Activated T-helper 17 cell treated with anti-CD3 and anti-CD28 coated beads, Interleukin-2, amount 50 U/mL, for 72 hours (primary cell): ENCODE measurements around the gene RLIM. TPM values are rescaled to one million over a fixed set of nuclear protein-coding genes. Genes with fewer than 3 reads are reported as not detected.
A peak's percentile ranks its signal among the peaks of the same experiment; 100 is the strongest.

Experiments used
- ATAC-seq: fragments of 150-1000 bp; cut with Tn5 transposase; replicated peaks from 2 replicates; pipeline ENCODE4 v1.10.0; 2021; ENCODE audit warnings: mild to moderate bottlenecking, moderate library complexity
- H3K27ac Mint-ChIP-seq: one replicate; pipeline ENCODE4 v1.8.0; 2022; ENCODE audit warnings: mixed read lengths
- H3K27me3 Mint-ChIP-seq: one replicate; pipeline ENCODE4 v1.8.0; 2022; ENCODE audit warnings: mixed read lengths
- H3K36me3 Mint-ChIP-seq: one replicate; pipeline ENCODE4 v1.8.0; 2022; ENCODE audit warnings: low read depth, mild to moderate bottlenecking, mixed read lengths
- H3K4me1 Mint-ChIP-seq: one replicate; pipeline ENCODE4 v1.8.0; 2022; ENCODE audit warnings: mixed read lengths
- H3K4me3 Mint-ChIP-seq: one replicate; pipeline ENCODE4 v1.8.0; 2022; ENCODE audit warnings: mild to moderate bottlenecking, mixed read lengths
- H3K9me3 Mint-ChIP-seq: one replicate; pipeline ENCODE4 v1.8.0; 2022; ENCODE audit warnings: mixed read lengths
- total RNA-seq, 2 donors: library from RNA; stranded (reverse); gene quantifications; one replicate each; pipeline ENCODE4 v1.2.3, GENCODE V29; 2022

Gene RLIM
- total RNA-seq, 2 donors from 2014 or later, result 25.5 to 39.6 TPM

DNA sequence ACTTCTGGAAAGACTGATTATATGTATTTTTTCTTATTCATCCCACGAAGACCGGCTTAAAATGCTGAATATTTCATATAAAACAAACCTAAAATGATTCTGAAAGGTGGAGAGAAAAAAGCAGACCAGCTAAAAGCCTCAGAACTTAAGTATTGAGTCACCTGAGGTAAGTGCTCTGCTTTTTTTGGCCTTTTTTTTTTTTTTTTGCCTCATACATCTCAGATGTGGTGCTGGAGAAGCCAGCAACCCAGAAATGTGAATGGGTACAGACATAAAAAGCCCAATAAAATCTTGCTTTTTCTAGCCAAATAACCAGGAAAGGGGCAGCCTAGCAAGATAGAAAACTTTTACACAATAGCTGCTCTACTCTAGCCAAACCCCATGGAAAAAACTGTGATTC lies 57.0 kb downstream of the RLIM start:
- Mint-ChIP-seq H3K27ac (no peak overlapping the region), H3K4me3 (no peak overlapping the region), H3K9me3 (no peaks in the 10 kb centered on the region), H3K36me3 (no peaks in the 10 kb centered on the region), H3K27me3 (no peaks in the 10 kb centered on the region), H3K4me1 (no peaks in the 10 kb centered on the region)
- ATAC-seq, result peak; percentile 11

DNA sequence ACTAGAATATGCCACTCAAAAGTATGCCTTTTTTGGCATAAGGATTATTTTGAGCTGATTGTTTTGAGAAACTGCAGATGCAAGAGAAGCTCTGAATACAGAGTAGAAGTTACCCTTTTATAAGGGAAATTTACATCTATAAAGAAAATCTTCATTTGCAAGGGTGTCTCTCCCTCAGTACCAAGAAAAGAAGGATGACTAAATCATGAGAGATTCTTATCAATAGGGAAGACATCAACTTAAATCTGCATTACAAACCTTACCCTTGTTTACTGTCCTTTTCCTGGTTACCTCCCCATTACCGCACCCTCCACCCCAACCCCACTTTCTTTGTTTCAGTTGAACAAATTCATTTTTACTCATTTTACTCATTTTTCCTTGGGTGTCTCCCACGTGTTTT lies 62.5 kb downstream of the RLIM start:
- no peak for ATAC-seq
- Mint-ChIP-seq H3K9me3 (no peaks in the 10 kb centered on the region), H3K36me3 (no peaks in the 10 kb centered on the region), H3K27ac (no peak overlapping the region), H3K27me3 (no peaks in the 10 kb centered on the region), H3K4me3 (no peak overlapping the region), H3K4me1 (no peaks in the 10 kb centered on the region)

DNA sequence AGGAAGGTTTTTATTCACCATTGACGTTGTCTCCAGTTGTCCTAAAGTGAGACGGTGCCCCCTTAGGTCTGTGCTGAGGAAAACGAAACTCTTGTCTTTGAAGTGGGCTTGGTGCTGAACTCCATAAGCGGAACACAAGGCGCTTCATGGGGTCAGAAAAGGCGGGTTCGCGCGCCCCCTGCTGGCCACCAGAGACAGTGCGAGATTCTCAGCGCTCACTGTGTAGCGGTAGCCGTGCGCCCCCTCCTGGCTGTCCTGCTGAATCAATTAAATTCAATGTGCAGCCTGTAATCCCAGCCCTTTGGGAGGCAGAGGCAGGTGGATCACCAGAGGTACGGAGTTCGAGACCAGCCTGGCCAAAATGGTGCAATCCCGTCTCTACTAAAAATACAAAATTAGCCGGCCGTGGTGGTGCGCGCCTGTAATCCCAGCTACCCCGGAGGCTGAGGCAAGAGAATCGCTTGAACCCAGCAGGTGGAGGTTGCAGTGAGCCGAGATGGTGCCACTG lies 64.1 kb downstream of the RLIM start:
- no peaks in the 10 kb centered on the region for H3K27me3 Mint-ChIP-seq
- no peaks in the 10 kb centered on the region for H3K9me3 Mint-ChIP-seq
- H3K4me3 Mint-ChIP-seq, result peak overlapping the region; percentile 32
- no peaks in the 10 kb centered on the region for H3K4me1 Mint-ChIP-seq
- H3K27ac Mint-ChIP-seq, result no peak overlapping the region
- ATAC-seq, result peak; percentile 84
- no peaks in the 10 kb centered on the region for H3K36me3 Mint-ChIP-seq

DNA sequence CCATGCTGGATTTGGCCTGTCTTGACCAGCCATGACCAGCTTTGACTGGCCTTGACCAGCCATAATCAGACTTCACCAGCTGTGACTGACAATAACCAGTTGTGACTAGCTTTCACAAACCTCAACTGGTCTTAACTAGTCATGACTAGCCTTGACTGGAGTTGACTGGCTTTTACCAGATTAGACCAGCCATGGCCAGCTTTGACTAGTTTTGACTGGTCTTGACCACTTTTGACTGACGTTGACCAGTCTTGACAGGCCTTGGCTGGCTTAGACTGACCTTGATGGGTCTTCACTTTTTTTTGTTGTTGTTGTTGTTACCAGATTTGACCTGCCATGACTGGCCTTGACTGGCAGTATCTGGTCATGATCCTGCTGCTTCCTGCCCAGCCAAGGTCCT lies 67.4 kb downstream of the RLIM start:
- H3K36me3 Mint-ChIP-seq, result no peaks in the 10 kb centered on the region
- ATAC-seq, result no peak
- no peaks in the 10 kb centered on the region for H3K27me3 Mint-ChIP-seq
- H3K4me1 Mint-ChIP-seq, result no peaks in the 10 kb centered on the region
- no peak overlapping the region for H3K27ac Mint-ChIP-seq
- H3K9me3 Mint-ChIP-seq, result no peaks in the 10 kb centered on the region
- H3K4me3 Mint-ChIP-seq, result no peak overlapping the region

DNA sequence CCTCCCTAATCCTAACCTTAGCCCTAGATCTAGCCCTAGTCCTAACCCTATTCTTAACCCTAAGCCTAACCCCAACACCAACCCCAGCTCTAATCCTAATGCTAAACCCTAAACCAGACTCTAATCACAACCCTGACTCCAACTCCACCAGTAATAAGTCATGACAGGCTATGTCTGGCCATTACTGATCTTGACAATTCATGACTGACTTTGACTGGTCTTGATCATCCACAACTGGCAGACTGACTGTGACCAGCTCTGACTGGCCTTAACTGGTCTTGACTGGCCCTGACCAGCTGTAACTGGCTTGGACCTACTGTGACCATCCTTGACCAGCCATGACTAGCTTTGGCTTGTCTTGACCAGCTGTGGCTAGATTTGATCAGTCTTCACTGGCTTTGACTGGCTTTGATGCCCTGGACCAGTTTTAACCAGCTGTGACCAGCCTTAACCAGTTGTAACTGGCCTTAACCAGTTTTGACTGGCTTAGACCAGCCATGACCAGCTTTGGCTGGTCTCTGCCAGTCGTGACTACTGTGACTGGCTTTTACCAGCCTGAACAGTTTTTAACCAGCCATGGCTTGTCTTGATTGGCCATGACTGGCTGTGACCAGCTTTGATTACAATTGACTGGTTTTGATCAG lies 68.4 kb downstream of the RLIM start:
- Mint-ChIP-seq H3K9me3 (no peaks in the 10 kb centered on the region), H3K4me1 (peaks cover under 1% of the 10 kb centered on the region), H3K36me3 (no peaks in the 10 kb centered on the region), H3K27ac (no peak overlapping the region), H3K27me3 (no peaks in the 10 kb centered on the region), H3K4me3 (no peak overlapping the region)
- no peak for ATAC-seq

DNA sequence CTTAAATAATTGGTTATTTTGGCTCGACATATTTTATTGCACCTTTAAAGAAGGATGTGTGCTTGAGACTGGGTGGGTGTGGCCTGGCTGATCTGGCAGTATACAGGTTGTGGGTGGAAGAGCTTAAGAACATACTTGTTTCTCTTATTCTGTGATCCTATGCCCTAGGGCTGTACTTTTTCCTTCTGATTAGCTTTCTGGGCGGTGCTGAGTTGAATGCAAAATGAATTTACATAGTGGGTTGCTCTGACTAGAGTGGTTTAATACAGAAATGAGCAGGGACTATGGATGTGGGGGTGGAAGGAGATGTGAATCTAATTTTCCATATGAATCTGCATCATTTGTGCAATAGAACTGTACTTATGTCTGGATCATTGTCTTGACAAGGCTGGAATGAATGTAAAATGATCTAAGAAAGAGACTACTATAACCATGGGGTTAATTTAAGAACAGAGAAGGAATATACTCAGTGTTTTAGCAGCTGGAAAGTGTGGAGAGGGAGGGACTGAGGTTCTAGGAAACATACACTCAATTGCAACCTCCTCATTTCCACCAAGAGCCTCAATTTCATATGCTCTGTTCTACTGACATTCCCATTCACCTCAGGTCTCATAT lies 73.7 kb downstream of the RLIM start:
- Mint-ChIP-seq H3K27me3 (no peaks in the 10 kb centered on the region), H3K4me1 (peaks cover 6% of the 10 kb centered on the region), H3K36me3 (no peaks in the 10 kb centered on the region), H3K9me3 (no peaks in the 10 kb centered on the region), H3K27ac (peak overlapping the region; percentile 34), H3K4me3 (peak overlapping the region; percentile 43)
- ATAC-seq, result peak; percentile 68

DNA sequence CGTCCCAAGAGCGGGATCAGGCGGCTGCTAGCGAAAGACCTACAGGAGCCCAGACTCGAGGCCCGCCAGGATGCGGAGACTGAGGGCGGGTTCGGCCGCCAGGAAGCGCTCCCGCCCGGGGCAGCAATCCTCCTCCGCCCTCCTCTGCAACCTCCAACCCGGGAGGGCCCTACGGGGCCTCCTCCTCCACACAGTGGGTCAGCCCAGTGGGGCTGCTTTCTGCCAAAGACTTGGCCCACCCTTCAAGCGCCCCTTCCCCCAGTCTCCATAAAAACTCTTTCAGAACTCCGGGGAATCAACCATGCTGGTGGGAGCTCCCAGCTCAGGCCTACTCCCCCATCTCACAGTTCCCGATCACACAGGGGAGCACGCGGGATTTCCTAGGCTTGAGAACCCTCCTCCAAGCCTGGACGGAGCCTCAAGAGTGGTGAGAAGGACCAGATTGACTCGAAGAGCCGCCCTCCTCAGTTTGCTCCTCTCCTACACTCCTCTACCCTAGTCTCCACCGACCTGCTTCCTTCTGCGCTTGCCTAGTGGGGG lies 77.5 kb downstream of the RLIM start:
- Mint-ChIP-seq H3K36me3 (no peaks in the 10 kb centered on the region), H3K27ac (peak overlapping the region; percentile 87), H3K27me3 (no peaks in the 10 kb centered on the region), H3K9me3 (no peaks in the 10 kb centered on the region), H3K4me3 (peak overlapping the region; percentile 75), H3K4me1 (peaks cover 9% of the 10 kb centered on the region)
- ATAC-seq, result no peak

DNA sequence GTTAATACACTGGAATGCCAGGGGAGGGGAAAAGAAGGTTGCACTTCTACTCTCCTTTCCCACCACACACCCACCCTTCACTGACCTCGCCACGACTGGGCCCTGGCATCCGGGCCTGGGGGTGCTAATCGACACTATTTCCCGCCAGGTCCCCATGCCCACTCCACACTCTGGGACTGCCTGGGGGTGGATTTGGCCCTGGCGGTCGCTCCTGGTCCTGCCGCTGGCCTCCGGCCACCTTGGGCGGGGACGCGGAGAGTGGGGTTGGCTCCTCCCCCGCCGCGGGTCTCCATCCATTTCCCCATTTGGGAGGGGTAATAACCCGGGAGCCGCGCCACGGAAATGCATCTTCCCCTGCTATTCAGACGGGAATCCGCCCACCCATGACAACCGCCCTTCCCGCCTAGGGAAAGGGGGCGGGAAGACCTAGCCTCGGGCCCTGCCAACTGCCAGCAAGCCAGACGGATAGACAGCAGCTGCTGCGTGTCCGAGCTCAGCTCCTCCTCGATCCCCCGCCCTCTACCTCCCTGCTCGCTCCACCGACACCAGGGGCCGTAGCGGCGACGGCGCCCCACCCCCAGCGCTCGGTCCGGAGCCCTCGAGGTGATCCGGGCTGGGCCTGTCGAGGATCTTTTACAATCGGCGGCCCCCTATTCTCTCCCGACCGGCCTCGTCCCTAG lies 78.1 kb downstream of the RLIM start:
- peaks cover 9% of the 10 kb centered on the region for H3K4me1 Mint-ChIP-seq
- no peaks in the 10 kb centered on the region for H3K27me3 Mint-ChIP-seq
- H3K9me3 Mint-ChIP-seq, result no peaks in the 10 kb centered on the region

DNA sequence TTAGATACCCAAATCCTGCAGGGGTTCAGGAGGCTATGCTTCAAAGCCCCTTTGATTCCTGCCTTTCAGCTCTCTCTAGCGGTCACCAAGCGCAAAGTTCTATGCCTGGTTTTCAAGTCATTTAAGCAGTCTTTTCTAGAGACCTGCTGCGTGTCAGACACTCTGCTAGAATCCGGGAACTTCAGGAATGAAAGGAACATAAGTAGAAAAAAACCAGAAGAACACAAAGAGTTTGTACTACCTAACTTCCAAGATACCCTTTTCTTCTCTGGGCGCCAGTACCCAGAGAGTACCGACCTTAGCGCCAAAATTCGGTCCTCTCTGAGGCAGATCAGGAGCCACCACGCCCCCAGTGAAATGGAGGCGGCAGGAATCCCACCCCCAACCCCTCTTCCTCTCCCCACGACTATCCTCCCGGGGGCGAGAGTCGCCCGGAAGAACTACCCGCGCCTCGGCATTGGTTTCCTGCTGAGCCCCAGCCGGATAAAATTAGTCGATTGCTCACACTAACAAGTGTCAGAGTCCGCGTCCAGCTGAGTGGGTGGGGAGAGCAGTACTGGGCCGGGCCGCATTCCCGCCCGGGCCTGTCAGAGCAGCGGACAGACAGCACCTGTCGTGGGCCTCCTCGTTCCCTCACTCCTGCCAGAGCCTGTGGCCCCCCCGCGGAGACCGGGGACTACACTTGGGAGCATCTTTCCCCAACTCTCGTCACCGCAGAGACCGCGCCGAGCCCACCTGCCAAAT lies 78.8 kb downstream of the RLIM start:
- peak overlapping the region; percentile 75 for H3K4me3 Mint-ChIP-seq
- H3K27me3 Mint-ChIP-seq, result no peaks in the 10 kb centered on the region
- H3K27ac Mint-ChIP-seq, result peak overlapping the region; percentile 88
- H3K36me3 Mint-ChIP-seq, result no peaks in the 10 kb centered on the region
- peak; percentile 38 for ATAC-seq
- peaks cover 5% of the 10 kb centered on the region for H3K4me1 Mint-ChIP-seq
- H3K9me3 Mint-ChIP-seq, result no peaks in the 10 kb centered on the region

More for the DNA sequence above, 78.1 kb downstream of the RLIM start:
- H3K4me3 Mint-ChIP-seq, result peak overlapping the region; percentile 75
- peak; percentile 29 for ATAC-seq
- H3K27ac Mint-ChIP-seq, result peak overlapping the region; percentile 88
- H3K36me3 Mint-ChIP-seq, result no peaks in the 10 kb centered on the region

Other genes with a start within 250 kb of the RLIM start
- 1 to 10 TPM in 1 of 2 donors, under 1 TPM in 1; 0.11 to 1.5 TPM for gene SLC16A2, start 193.1 kb downstream of the RLIM start, total RNA-seq